Left ventricle myocardium inferior (tissue), 1 donor: Measurements from ENCODE around the gene KLRG1. TPM values are rescaled to one million over a fixed set of nuclear protein-coding genes. Genes with fewer than 3 reads are reported as not detected.

ENCODE experiments used
- DNase-seq: peaks from one replicate; pipeline ENCODE4 v3.0.0-alpha.2; 2020
- H3K27ac ChIP-seq: fragments of 200-600 bp; replicated peaks from 2 replicates; pipeline ENCODE4 v1.8.0; 2021
- H3K27me3 ChIP-seq: fragments of 200-600 bp; 2 replicates; pipeline ENCODE4 v1.8.0; 2021; ENCODE audit warnings: low read depth
- H3K36me3 ChIP-seq: fragments of 200-600 bp; 2 replicates; pipeline ENCODE4 v1.8.0; 2021
- H3K4me1 ChIP-seq: fragments of 200-600 bp; 2 replicates; pipeline ENCODE4 v1.8.0; 2021
- H3K4me3 ChIP-seq: fragments of 200-600 bp; 2 replicates; pipeline ENCODE4 v1.8.0; 2021; ENCODE audit warnings: mild to moderate bottlenecking, moderate library complexity
- H3K9me3 ChIP-seq: fragments of 200-600 bp; replicated peaks from 2 replicates; pipeline ENCODE4 v1.8.0; 2021
- intact Hi-C: fragments of 100-400 bp; cut with micrococcal nuclease; formaldehyde crosslinking; loops from one replicate; pipeline ENCODE4 v1.11.0; 2022
- total RNA-seq: library from RNA; stranded (reverse); fragmentation: NEBNext Ultra II Directional; extraction: Animal tissue kit (Norgen Biotek cat#: 25700); gene quantifications from one replicate; pipeline ENCODE4 v1.2.1, GENCODE V29; 2021
- TF ChIP-seq, protein P1 (sequence below): fragments of 200-600 bp; IDR thresholded peaks from 2 replicates; pipeline ENCODE4 v1.8.0; 2021; ENCODE audit warnings: antibody characterized with exemption, mild to moderate bottlenecking, borderline replicate concordance
- donor health status: DM: no; HTN: yes; CAD: no; lungs with severe emphysema.

Gene KLRG1
- total RNA-seq, 1 donor from 2014 or later: 6.9 TPM

DNA sequence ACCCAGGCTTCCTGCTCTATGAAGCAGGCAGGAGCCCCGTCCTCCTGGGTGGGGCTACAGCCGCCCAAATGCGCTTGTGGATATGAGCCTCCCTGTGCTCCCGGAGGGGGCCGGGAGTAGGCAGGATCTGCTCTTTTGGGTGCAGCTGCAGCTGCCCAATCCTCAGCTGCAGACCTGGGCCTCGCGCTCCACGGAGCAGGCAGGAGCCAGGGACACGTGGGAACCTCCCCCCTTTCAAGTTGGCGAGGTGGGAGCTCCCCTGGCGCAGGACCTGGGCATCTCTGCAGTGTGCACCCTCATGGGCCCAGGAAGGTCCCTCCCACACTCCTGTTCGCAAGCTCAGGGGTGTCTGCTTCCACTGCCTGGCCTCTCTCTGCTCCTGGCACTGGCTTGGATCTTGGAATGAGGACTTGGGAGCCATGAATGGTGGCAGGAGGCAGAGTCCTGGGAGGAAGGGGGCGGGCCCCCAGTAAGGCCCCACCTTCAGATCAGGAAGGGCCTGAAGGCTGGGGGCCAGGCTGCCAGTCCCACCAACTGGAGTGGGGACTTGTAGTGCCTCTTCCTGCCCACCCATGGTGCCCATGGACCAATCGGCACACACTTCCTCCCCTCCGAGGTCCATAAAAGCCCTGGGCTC, 61.3 kb downstream of the KLRG1 start:
- Histone ChIP-seq H3K27ac (no peak overlapping the region), H3K9me3 (no peaks in the 10 kb centered on the region), H3K4me3 (no peak overlapping the region), H3K36me3 (no peaks in the 10 kb centered on the region), H3K4me1 (peaks cover 3% of the 10 kb centered on the region), H3K27me3 (no peaks in the 10 kb centered on the region)
- no peak for DNase-seq
- TF ChIP-seq, protein P1, sequence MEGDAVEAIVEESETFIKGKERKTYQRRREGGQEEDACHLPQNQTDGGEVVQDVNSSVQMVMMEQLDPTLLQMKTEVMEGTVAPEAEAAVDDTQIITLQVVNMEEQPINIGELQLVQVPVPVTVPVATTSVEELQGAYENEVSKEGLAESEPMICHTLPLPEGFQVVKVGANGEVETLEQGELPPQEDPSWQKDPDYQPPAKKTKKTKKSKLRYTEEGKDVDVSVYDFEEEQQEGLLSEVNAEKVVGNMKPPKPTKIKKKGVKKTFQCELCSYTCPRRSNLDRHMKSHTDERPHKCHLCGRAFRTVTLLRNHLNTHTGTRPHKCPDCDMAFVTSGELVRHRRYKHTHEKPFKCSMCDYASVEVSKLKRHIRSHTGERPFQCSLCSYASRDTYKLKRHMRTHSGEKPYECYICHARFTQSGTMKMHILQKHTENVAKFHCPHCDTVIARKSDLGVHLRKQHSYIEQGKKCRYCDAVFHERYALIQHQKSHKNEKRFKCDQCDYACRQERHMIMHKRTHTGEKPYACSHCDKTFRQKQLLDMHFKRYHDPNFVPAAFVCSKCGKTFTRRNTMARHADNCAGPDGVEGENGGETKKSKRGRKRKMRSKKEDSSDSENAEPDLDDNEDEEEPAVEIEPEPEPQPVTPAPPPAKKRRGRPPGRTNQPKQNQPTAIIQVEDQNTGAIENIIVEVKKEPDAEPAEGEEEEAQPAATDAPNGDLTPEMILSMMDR: no peak
- intact Hi-C loops: no loop called here

DNA sequence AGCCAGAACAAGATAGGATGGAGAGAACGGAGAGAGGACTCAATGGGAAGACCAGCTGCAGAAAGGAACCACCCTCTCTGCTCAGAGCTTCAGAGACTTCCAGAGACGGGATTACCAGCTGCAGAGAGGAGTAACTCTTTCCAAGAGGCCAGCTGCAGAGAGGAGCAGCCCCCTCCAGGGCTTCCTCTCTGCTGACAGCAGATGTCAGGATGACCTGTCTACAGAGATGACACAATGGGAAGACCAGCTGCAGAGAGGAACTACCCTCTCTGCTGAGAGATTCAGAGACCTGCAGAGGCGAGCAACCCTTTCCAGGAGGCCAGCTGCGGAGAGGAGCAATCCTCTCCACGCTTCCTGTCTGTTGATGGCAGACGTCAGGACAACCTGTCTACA, 61.8 kb downstream of the KLRG1 start:
- Histone ChIP-seq H3K9me3 (no peaks in the 10 kb centered on the region), H3K4me3 (no peak overlapping the region), H3K4me1 (peaks cover 3% of the 10 kb centered on the region), H3K27ac (no peak overlapping the region), H3K36me3 (no peaks in the 10 kb centered on the region), H3K27me3 (no peaks in the 10 kb centered on the region)
- TF ChIP-seq, protein P1: no peak
- DNase-seq: no peak
- intact Hi-C loops: no loop called here

DNA sequence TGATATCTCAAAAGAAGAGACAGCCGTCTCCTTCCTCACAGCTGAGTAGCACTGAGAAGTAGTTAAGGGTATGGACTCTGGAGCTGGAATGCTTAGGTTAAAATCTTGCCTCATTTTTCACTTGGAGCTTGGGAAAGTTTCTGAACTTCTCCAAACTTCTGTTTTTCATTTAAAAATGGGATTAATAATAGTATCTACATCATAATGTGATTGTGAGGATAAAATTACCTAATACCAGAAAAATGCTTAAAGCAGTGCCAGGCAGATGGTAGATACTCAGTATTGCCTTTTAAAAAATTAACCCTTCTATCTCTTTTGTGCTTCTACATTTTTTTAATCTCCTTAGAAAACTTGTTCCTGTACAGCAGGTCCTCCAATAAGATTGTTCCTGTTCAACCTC, 63.3 kb downstream of the KLRG1 start:
- TF ChIP-seq, protein P1: no peak
- H3K36me3 ChIP-seq: no peaks in the 10 kb centered on the region
- peaks cover 3% of the 10 kb centered on the region for H3K4me1 ChIP-seq
- no peaks in the 10 kb centered on the region for H3K9me3 ChIP-seq
- H3K27ac ChIP-seq: no peak overlapping the region
- no peak for DNase-seq
- H3K4me3 ChIP-seq: no peak overlapping the region
- intact Hi-C loops: no loop called here
- no peaks in the 10 kb centered on the region for H3K27me3 ChIP-seq

Other genes with a start within 250 kb of the KLRG1 start
- not detected for gene A2ML1, start 166.9 kb upstream of the KLRG1 start, total RNA-seq
- gene PHC1, start 75.0 kb upstream of the KLRG1 start, total RNA-seq: 23.4 TPM
- 94.2 TPM for gene M6PR, start 39.9 kb upstream of the KLRG1 start, total RNA-seq
- 502 TPM for gene A2M, start 126.4 kb downstream of the KLRG1 start, total RNA-seq
- 0.36 TPM for gene PZP, start 218.8 kb downstream of the KLRG1 start, total RNA-seq